Hematopoietic multipotent progenitor cell treated with erythropoietin and hydrocortisone succinate and interleukin-3 and kit ligand, for 4 days (in vitro differentiated cells): ENCODE results near the gene ARHGAP45.
A peak's percentile ranks its signal among the peaks of the same experiment; 100 is the strongest.

Source experiments
- DNase-seq: peaks from one replicate; pipeline ENCODE4 v3.0.0-alpha.2; 2015

ARHGAP45 gene

GRCh38 chr19:1054102-1055027, 12.6 kb upstream of the ARHGAP45 start:
- no peak for DNase-seq

GRCh38 chr19:1055028-1055425, 11.9 kb upstream of the ARHGAP45 start:
- no peak for DNase-seq

GRCh38 chr19:1055886-1056620, 10.9 kb upstream of the ARHGAP45 start:
- DNase-seq: no peak

- peak; percentile 77 for DNase-seq
Measured at GRCh38 chr19:1057176-1057855, 9.7 kb upstream of the ARHGAP45 start.

GRCh38 chr19:1058112-1058511, 8.9 kb upstream of the ARHGAP45 start:
- no peak for DNase-seq

- DNase-seq: no peak
Measured at GRCh38 chr19:1060689-1061088, 6.3 kb upstream of the ARHGAP45 start.

GRCh38 chr19:1061987-1062386, 5.0 kb upstream of the ARHGAP45 start:
- no peak for DNase-seq

GRCh38 chr19:1062387-1063029, 4.5 kb upstream of the ARHGAP45 start:
- peak; percentile 62 for DNase-seq

- peak; percentile 71 for DNase-seq
Measured at GRCh38 chr19:1063030-1063908, 3.7 kb upstream of the ARHGAP45 start.

GRCh38 chr19:1063909-1064660, 2.9 kb upstream of the ARHGAP45 start:
- DNase-seq: no peak

GRCh38 chr19:1064661-1065605, 2.0 kb upstream of the ARHGAP45 start:
- DNase-seq: peak; percentile 89

GRCh38 chr19:1065606-1066109, 1.3 kb upstream of the ARHGAP45 start:
- DNase-seq: no peak

GRCh38 chr19:1066251-1066747, 668 bp upstream of the ARHGAP45 start:
- peak; percentile 76 for DNase-seq

- DNase-seq: peak; percentile 65
Measured at GRCh38 chr19:1067341-1067957, 482 bp downstream of the ARHGAP45 start.

- peak; percentile 83 for DNase-seq
Measured at GRCh38 chr19:1068009-1069001, 1.3 kb downstream of the ARHGAP45 start.

GRCh38 chr19:1069009-1069779, 2.2 kb downstream of the ARHGAP45 start:
- DNase-seq: peak; percentile 97

GRCh38 chr19:1070576-1070930, 3.6 kb downstream of the ARHGAP45 start:
- no peak for DNase-seq
